ENCODE results near the gene OGFOD3. TPM values are rescaled to one million over a fixed set of nuclear protein-coding genes. Genes with fewer than 3 reads are reported as not detected.
"Not testable (repeated sequence)": the region's sequence is repeated elsewhere in the genome, so short reads cannot be mapped to it uniquely, and the experiment has no call there.

Gene OGFOD3
- total and polyA plus RNA-seq, 2 donors = 11.2 to 14.1 TPM

DNA sequence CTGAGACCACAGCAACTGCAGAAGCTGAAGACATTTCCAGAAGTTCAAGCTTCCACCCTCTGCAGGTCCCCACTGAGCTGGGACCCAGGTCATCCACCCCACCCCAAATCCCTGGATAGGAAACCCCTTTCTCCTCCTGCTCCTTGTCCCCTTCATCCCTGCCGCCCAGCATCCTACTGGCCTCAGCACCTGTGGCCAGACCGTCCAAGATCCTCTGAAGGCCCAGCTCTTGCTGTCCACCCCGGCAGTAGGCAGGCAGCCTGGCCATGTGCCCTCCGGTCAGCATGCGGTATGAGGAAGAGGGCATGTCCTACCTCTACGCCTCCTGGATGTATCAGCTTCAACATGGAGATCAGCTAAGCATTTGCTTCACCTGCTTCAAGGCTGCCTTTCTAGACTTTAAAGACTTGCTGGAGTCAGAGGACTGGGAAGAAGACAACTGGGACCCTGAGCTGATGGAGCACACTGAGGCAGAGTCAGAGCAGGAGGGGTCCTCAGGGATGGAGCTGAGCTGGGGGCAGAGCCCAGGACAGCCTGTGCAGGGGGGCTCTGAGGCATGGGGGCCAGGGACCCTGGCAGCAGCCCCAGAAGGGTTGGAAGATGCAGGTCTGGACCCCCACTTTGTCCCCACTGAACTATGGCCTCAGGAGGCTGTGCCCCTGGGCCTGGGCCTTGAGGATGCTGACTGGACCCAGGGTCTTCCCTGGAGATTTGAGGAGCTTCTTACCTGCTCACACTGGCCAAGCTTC, 56.3 kb downstream of the OGFOD3 start:
- peaks cover 0 to 13% of the 10 kb centered on the region in 2 donors for H3K27me3 ChIP-seq (ENCODE audit: control insufficient read depth in 2 of 2, insufficient read depth in 1 of 2, low read length in 1 of 2)
- DNase-seq (ENCODE audit: low read depth in 6 of 9, low spot score in 9 of 9) = no peak
- H3K4me1 ChIP-seq (ENCODE audit: control insufficient read depth in 2 of 2, insufficient read depth in 2 of 2, low read length in 2 of 2) = peaks cover 3 to 20% of the 10 kb centered on the region in 2 donors
- H3K9me3 ChIP-seq (ENCODE audit: control insufficient read depth in 2 of 2, insufficient read depth in 1 of 2, low read length in 1 of 2) = peaks cover 0 to 5% of the 10 kb centered on the region in 2 donors
- no peak overlapping the region for H3K4me3 ChIP-seq (ENCODE audit: low read length in 2 of 2)
- WGBS = 98% methylated on average over 6 of the region's 6 CpGs
- H3K36me3 ChIP-seq (ENCODE audit: control insufficient read depth in 2 of 2, insufficient read depth in 2 of 2, low read length in 1 of 2) = no peaks in the 10 kb centered on the region
- no peak overlapping the region for H3K27ac ChIP-seq (ENCODE audit: low read depth in 1 of 2, low read length in 1 of 2)

DNA sequence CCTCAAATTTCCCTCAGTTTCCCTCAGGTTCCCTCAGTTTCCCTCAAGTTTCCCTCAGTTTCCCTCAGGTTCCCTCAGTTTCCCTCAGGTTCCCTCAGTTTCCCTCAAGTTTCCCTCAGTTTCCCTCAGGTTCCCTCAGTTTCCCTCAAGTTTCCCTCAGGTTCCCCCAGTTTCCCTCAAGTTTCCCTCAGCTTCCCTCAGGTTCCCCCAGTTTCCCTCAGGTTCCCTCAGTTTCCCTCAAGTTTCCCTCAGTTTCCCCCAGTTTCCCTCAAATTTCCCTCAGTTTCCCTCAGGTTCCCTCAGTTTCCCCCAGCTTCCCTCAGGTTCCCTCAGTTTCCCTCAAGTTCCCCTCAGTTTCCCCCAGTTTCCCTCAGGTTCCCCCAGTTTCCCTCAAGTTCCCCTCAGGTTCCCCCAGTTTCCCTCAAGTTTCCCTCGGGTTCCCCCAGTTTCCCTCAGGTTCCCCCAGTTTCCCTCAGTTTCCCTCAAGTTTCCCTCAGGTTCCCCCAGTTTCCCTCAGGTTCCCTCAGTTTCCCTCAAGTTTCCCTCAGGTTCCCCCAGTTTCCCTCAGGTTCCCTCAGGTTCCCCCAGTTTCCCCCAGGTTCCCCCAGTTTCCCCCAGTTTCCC, 58.8 kb downstream of the OGFOD3 start:
- H3K9me3 ChIP-seq (ENCODE audit: control insufficient read depth in 2 of 2, insufficient read depth in 1 of 2, low read length in 1 of 2); H3K27ac ChIP-seq (ENCODE audit: low read depth in 1 of 2, low read length in 1 of 2); H3K4me3 ChIP-seq (ENCODE audit: low read length in 2 of 2); H3K36me3 ChIP-seq (ENCODE audit: control insufficient read depth in 2 of 2, insufficient read depth in 2 of 2, low read length in 1 of 2); DNase-seq (ENCODE audit: low read depth in 6 of 9, low spot score in 9 of 9): not testable (repeated sequence)
- WGBS = 65% methylated on average over 1 of the region's 1 CpG
- Histone ChIP-seq H3K4me1 (ENCODE audit: control insufficient read depth in 2 of 2, insufficient read depth in 2 of 2, low read length in 2 of 2) (peaks cover 3 to 30% of the 10 kb centered on the region in 2 donors), H3K27me3 (ENCODE audit: control insufficient read depth in 2 of 2, insufficient read depth in 1 of 2, low read length in 1 of 2) (peaks cover 0 to 15% of the 10 kb centered on the region in 2 donors)

DNA sequence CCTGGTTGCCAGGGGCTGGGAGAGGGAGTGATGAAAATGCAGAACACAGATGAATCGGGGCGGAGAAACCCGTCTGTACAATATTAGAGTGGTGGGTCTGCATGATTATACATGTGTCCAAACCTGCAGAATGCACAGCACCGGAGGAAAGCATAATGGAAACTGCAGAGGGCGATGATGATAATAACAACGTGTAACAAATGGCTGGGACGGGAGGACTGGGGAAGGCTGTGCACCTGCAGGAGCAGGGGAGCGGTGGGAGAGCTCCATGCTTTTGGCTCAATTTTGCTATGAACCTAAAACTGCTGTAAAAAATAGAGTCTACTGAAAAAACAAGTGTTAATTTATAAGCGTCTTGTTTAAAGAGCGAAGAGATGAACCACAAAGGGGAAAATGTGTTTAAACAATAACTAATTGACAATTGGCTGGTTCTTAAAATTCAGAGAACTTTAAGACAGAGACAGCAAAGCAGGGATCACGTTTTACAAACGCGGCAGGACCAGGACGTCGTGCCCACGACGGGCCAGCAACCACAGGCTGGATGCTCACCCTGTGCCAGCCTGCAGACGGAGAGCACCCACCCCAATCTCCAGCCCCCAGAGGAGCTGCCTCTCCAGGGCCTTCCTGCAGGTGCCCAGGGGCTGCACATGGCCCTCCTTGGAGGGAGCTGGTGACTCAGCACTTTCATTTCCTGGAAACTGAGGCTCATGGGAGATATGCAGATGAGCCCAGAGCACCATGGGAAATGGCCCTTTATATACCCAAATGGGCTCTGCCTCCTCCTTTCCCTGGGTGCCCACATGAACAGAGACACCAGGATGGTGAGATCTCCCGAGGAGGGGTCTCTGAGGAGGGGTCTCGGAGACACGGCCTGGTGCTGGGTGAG, 59.7 kb downstream of the OGFOD3 start, which contains the start of gene TEX19:
TSS of gene TEX19 (plus strand) at position 783 of the 886 bp plus-strand sequence. CDS start 2,904 bp downstream, outside the sequence.
- Histone ChIP-seq H3K9me3 (ENCODE audit: control insufficient read depth in 2 of 2, insufficient read depth in 1 of 2, low read length in 1 of 2) (peaks cover 0 to 5% of the 10 kb centered on the region in 2 donors), H3K27me3 (ENCODE audit: control insufficient read depth in 2 of 2, insufficient read depth in 1 of 2, low read length in 1 of 2) (peaks cover 0 to 15% of the 10 kb centered on the region in 2 donors), H3K27ac (ENCODE audit: low read depth in 1 of 2, low read length in 1 of 2) (no peak within 1 kb of the TSS), H3K4me1 (ENCODE audit: control insufficient read depth in 2 of 2, insufficient read depth in 2 of 2, low read length in 2 of 2) (peaks cover 3 to 34% of the 10 kb centered on the region in 2 donors), H3K36me3 (ENCODE audit: control insufficient read depth in 2 of 2, insufficient read depth in 2 of 2, low read length in 1 of 2) (no peaks in the 10 kb centered on the region), H3K4me3 (ENCODE audit: low read length in 2 of 2) (no peak within 1 kb of the TSS)
- WGBS = 57% methylated on average over 21 of the region's 21 CpGs
- DNase-seq (ENCODE audit: low read depth in 6 of 9, low spot score in 9 of 9) = peak in 3 of 9 donors; percentile 28 to 69 (median 37)

DNA sequence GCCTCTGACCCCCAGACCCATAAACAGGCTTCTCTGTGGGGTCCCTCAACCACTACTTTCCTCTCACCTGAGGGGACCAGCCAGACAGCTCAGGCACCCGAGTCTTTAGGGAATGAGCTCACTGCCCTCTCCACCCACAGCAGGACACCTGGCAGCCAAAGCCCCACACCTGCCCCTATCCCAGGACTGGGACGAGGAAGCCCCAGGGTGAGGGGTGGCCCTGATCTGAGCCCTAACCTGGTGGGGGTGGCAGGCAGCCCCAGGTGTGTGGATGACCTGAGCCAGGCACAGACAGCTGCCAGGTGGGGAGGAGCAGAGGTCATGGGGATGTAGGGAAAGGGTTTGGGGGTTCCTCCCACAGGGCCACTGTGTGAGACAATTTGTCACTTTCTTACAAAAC, 61.0 kb downstream of the OGFOD3 start:
- Histone ChIP-seq H3K9me3 (ENCODE audit: control insufficient read depth in 2 of 2, insufficient read depth in 1 of 2, low read length in 1 of 2) (peaks cover 0 to 5% of the 10 kb centered on the region in 2 donors), H3K4me1 (ENCODE audit: control insufficient read depth in 2 of 2, insufficient read depth in 2 of 2, low read length in 2 of 2) (peaks cover 3 to 42% of the 10 kb centered on the region in 2 donors), H3K27me3 (ENCODE audit: control insufficient read depth in 2 of 2, insufficient read depth in 1 of 2, low read length in 1 of 2) (peaks cover 2 to 15% of the 10 kb centered on the region in 2 donors), H3K27ac (ENCODE audit: low read depth in 1 of 2, low read length in 1 of 2) (no peak overlapping the region), H3K36me3 (ENCODE audit: control insufficient read depth in 2 of 2, insufficient read depth in 2 of 2, low read length in 1 of 2) (no peaks in the 10 kb centered on the region), H3K4me3 (ENCODE audit: low read length in 2 of 2) (no peak overlapping the region)
- no peak for DNase-seq (ENCODE audit: low read depth in 6 of 9, low spot score in 9 of 9)
- WGBS = 83% methylated on average over 2 of the region's 2 CpGs

DNA sequence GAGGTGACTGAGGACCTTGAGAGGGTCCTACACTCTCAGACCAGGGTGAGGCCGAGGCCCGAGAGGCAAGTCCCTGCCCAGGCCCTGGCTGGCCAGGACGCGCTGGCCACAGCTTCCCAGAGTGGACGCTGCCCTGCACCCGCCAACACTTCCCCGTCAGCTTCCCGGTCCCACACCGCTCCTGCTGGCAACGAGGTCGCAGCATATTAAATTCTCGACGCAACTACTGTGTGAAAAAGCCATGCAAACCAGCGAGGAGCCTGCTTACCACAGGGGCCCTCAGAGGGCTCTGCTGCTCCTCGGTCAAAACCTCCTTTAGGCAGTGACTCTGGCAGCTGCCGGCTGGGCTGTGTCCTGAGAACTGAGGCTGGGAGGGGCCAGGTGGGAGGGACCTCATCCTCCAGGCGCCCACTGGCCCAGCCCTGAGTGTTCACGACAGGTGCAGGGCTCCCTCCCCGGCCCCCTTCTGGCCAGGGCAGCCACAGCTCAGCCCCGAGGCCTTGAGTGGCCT, 61.5 kb downstream of the OGFOD3 start:
- Histone ChIP-seq H3K4me1 (ENCODE audit: control insufficient read depth in 2 of 2, insufficient read depth in 2 of 2, low read length in 2 of 2) (peaks cover 3 to 45% of the 10 kb centered on the region in 2 donors), H3K27me3 (ENCODE audit: control insufficient read depth in 2 of 2, insufficient read depth in 1 of 2, low read length in 1 of 2) (peaks cover 2 to 14% of the 10 kb centered on the region in 2 donors), H3K36me3 (ENCODE audit: control insufficient read depth in 2 of 2, insufficient read depth in 2 of 2, low read length in 1 of 2) (no peaks in the 10 kb centered on the region), H3K27ac (ENCODE audit: low read depth in 1 of 2, low read length in 1 of 2) (no peak overlapping the region), H3K9me3 (ENCODE audit: control insufficient read depth in 2 of 2, insufficient read depth in 1 of 2, low read length in 1 of 2) (peaks cover 0 to 5% of the 10 kb centered on the region in 2 donors), H3K4me3 (ENCODE audit: low read length in 2 of 2) (no peak overlapping the region)
- DNase-seq (ENCODE audit: low read depth in 6 of 9, low spot score in 9 of 9) = no peak
- 86% methylated on average over 20 of the region's 20 CpGs for WGBS

DNA sequence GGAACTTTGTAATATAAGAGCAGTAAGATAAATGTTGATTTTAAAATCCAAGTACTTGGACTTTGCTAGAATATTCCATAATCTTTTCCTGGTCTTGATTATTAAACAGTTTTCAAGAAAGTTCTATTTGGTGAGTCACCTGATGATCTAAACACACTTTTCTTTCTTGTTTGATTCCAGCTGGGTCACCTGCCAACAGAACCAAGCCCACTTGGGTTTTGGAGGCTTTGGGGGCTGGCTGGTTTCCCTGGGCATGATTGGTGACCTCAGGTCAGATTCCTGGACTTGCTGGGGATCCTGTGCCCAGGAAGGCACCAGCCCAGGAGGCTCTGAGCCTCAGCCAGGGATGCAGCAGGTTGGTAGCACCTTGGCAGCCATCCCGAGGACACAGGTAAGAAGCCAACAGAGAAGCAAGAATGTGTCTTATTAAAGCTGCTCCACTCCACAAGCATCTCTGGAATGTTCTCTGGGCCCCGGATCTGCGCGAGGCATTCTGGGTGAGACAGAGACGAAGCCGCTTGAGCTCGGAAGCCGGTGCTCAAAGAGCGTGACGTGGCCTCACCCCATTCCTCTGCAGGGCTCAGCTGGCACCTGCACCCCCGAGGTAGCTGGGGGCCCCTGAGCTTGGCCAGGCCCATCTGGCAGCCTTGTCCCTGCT, 62.5 kb downstream of the OGFOD3 start:
- DNase-seq (ENCODE audit: low read depth in 6 of 9, low spot score in 9 of 9) = no peak
- H3K9me3 ChIP-seq (ENCODE audit: control insufficient read depth in 2 of 2, insufficient read depth in 1 of 2, low read length in 1 of 2) = peaks cover 0 to 11% of the 10 kb centered on the region in 2 donors
- no peaks in the 10 kb centered on the region for H3K36me3 ChIP-seq (ENCODE audit: control insufficient read depth in 2 of 2, insufficient read depth in 2 of 2, low read length in 1 of 2)
- 93% methylated on average over 11 of the region's 11 CpGs for WGBS
- H3K27me3 ChIP-seq (ENCODE audit: control insufficient read depth in 2 of 2, insufficient read depth in 1 of 2, low read length in 1 of 2) = peaks cover 2 to 20% of the 10 kb centered on the region in 2 donors
- peaks cover 3 to 54% of the 10 kb centered on the region in 2 donors for H3K4me1 ChIP-seq (ENCODE audit: control insufficient read depth in 2 of 2, insufficient read depth in 2 of 2, low read length in 2 of 2)
- no peak overlapping the region for H3K4me3 ChIP-seq (ENCODE audit: low read length in 2 of 2)
- no peak overlapping the region for H3K27ac ChIP-seq (ENCODE audit: low read depth in 1 of 2, low read length in 1 of 2)

DNA sequence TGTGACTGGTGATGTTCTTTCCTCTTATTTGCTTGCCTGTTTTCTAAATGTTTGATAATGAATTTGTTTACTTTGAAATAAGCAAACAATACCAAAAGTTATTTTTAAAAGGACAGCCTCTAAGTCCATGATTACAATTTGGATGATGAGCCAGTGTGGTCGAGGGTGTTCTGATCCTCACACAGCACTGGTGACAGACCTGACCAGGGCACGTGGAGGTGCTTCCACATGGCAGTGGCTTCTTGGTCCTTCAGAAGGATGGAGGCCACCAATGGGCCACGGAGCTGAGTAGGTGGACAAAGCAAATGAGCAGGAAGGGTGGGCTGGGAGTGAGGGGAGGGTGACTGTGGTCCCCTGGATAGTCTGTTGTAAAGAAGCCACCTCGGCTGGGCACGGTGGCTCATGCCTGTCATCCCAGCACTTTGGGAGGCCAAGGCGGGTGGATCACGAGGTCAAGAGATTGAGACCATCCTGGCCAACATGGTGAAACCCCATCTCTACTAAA, 63.5 kb downstream of the OGFOD3 start:
- Histone ChIP-seq H3K4me3 (ENCODE audit: low read length in 2 of 2) (no peak overlapping the region), H3K9me3 (ENCODE audit: control insufficient read depth in 2 of 2, insufficient read depth in 1 of 2, low read length in 1 of 2) (peaks cover 0 to 11% of the 10 kb centered on the region in 2 donors), H3K27me3 (ENCODE audit: control insufficient read depth in 2 of 2, insufficient read depth in 1 of 2, low read length in 1 of 2) (peaks cover 2 to 22% of the 10 kb centered on the region in 2 donors), H3K27ac (ENCODE audit: low read depth in 1 of 2, low read length in 1 of 2) (no peak overlapping the region), H3K4me1 (ENCODE audit: control insufficient read depth in 2 of 2, insufficient read depth in 2 of 2, low read length in 2 of 2) (peaks cover 3 to 62% of the 10 kb centered on the region in 2 donors), H3K36me3 (ENCODE audit: control insufficient read depth in 2 of 2, insufficient read depth in 2 of 2, low read length in 1 of 2) (no peaks in the 10 kb centered on the region)
- no peak for DNase-seq (ENCODE audit: low read depth in 6 of 9, low spot score in 9 of 9)
- WGBS = 92% methylated on average over 7 of the region's 7 CpGs

DNA sequence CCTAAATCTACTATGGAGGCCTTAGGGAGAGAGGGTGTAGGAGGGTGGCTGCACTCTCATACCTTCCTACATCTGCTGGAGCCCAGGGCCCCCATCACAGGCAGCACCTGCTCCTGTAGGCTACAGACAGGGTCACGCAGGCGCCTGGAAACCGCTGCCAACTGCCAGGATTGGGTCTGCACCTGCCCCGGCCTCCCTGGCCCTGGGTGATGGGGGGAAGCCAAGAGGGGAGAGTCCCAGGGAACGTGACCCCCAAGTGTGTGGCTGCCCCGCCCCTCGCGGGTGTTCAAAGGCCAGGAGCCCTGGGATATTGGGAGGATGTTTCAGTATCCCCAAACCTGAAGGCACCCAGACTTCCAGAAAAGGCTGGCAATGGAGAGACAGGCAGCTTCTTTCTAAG, 64.9 kb downstream of the OGFOD3 start:
- peaks cover 2 to 19% of the 10 kb centered on the region in 2 donors for H3K27me3 ChIP-seq (ENCODE audit: control insufficient read depth in 2 of 2, insufficient read depth in 1 of 2, low read length in 1 of 2)
- DNase-seq (ENCODE audit: low read depth in 6 of 9, low spot score in 9 of 9) = peak in 1 of 9 donors; percentile 43
- H3K27ac ChIP-seq (ENCODE audit: low read depth in 1 of 2, low read length in 1 of 2) = no peak overlapping the region
- peaks cover 0 to 5% of the 10 kb centered on the region in 2 donors for H3K9me3 ChIP-seq (ENCODE audit: control insufficient read depth in 2 of 2, insufficient read depth in 1 of 2, low read length in 1 of 2)
- no peak overlapping the region for H3K4me3 ChIP-seq (ENCODE audit: low read length in 2 of 2)
- WGBS = 70% methylated on average over 8 of the region's 8 CpGs
- H3K36me3 ChIP-seq (ENCODE audit: control insufficient read depth in 2 of 2, insufficient read depth in 2 of 2, low read length in 1 of 2) = no peaks in the 10 kb centered on the region
- H3K4me1 ChIP-seq (ENCODE audit: control insufficient read depth in 2 of 2, insufficient read depth in 2 of 2, low read length in 2 of 2) = peaks cover 0 to 54% of the 10 kb centered on the region in 2 donors

Measured in thymus (tissue), 11 donors.